Measurements from ENCODE around the gene FNDC3B.

GRCh38 chr3:172354931-172355499 is 315.6 kb downstream of the FNDC3B start:
- TF ChIP-seq CTCF (IDR thresholded peaks at IDR 0.05) (no peak), POLR2A (IDR thresholded peaks at IDR 0.05) (no peak)
